Stimulated activated naive CD8-positive, alpha-beta T cell treated with anti-CD3 and anti-CD28 coated beads, Interleukin-15, amount 100 ng/mL, for 72 hours (primary cell): ENCODE results near the gene ADPRS.
A peak's percentile ranks its signal among the peaks of the same experiment; 100 is the strongest.

Experiments
- ATAC-seq: fragments of 150-1000 bp; cut with Tn5 transposase; 2 replicates; pipeline ENCODE4 v1.10.0; 2021; ENCODE audit warnings: mild to moderate bottlenecking, moderate library complexity
- DNase-seq, 2 donors: peaks; one replicate each; pipeline ENCODE4 v3.0.0; 2021 to 2022
- H3K27ac Mint-ChIP-seq, 2 donors: one replicate each; pipeline ENCODE4 v1.8.0; 2022; ENCODE audit warnings: mild to moderate bottlenecking in 2 of 2, mixed read lengths in 2 of 2, moderate library complexity in 2 of 2
- H3K27me3 Mint-ChIP-seq: one replicate; pipeline ENCODE4 v1.8.0; 2022; ENCODE audit warnings: mixed read lengths
- H3K4me1 Mint-ChIP-seq: one replicate; pipeline ENCODE4 v1.8.0; 2022; ENCODE audit warnings: mild to moderate bottlenecking, mixed read lengths
- H3K4me3 Mint-ChIP-seq, 2 donors: one replicate each; pipeline ENCODE4 v1.8.0; 2022; ENCODE audit warnings: mild to moderate bottlenecking in 2 of 2, mixed read lengths in 2 of 2, moderate library complexity in 1 of 2
- H3K9me3 Mint-ChIP-seq, 2 donors: one replicate each; pipeline ENCODE4 v1.8.0; 2022; ENCODE audit warnings: mixed read lengths in 2 of 2

ADPRS gene

DNA sequence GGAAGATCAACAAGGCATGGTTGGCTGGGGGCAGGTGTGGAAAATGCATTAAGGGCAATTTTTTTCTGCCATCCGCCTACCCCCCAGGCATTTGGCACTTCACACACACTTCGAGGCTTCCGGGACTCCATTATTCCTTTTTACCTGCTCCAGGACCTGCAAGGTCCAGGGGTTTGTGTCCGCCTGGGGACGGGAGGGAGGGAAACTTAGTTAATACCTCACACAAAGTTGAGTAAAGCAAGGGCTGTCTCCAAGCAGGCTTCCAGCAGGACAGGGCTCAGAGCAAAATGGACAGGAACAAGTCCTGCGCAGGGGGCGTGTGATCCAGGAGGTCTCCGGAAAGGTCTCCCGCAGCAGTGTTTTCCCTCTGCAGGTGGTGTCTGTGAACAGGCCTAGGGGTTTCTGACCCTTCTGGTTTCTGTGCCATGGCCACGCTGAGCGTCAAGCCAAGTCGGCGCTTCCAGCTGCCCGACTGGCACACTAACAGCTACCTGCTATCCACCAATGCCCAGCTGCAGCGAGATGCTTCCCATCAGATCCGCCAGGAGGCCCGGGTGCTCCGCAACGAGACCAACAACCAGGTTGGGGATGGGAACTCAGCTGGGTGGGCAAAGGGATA is 4.1 kb upstream of the ADPRS start:
- H3K4me1 Mint-ChIP-seq: peaks cover 10% of the 10 kb centered on the region
- peaks cover 50% of the 10 kb centered on the region for H3K27me3 Mint-ChIP-seq
- no peak overlapping the region for H3K27ac Mint-ChIP-seq

GRCh38 chr1:36085126-36085525 is 3.6 kb upstream of the ADPRS start:
- peaks cover 50% of the 10 kb centered on the region for H3K27me3 Mint-ChIP-seq
- no peak for ATAC-seq

More for the DNA sequence above, 4.1 kb upstream of the ADPRS start:
- ATAC-seq: no peak
- DNase-seq: no peak
- no peaks in the 10 kb centered on the region for H3K9me3 Mint-ChIP-seq
- peak overlapping the region; percentile 37 to 73 for H3K4me3 Mint-ChIP-seq

GRCh38 chr1:36085686-36086526 is 2.8 kb upstream of the ADPRS start:
- no peaks in the 10 kb centered on the region for H3K9me3 Mint-ChIP-seq
- no peak overlapping the region for H3K4me3 Mint-ChIP-seq
- ATAC-seq (no peak), DNase-seq (no peak)
- H3K27ac Mint-ChIP-seq: no peak overlapping the region
- H3K4me1 Mint-ChIP-seq: peaks cover 19% of the 10 kb centered on the region
- peaks cover 42% of the 10 kb centered on the region for H3K27me3 Mint-ChIP-seq

More at GRCh38 chr1:36085126-36085525, 3.6 kb upstream of the ADPRS start:
- no peak for DNase-seq
- no peaks in the 10 kb centered on the region for H3K9me3 Mint-ChIP-seq
- no peak overlapping the region for H3K27ac Mint-ChIP-seq
- H3K4me3 Mint-ChIP-seq: no peak overlapping the region
- peaks cover 15% of the 10 kb centered on the region for H3K4me1 Mint-ChIP-seq

GRCh38 chr1:36086529-36087232 is 2.0 kb upstream of the ADPRS start:
- ATAC-seq (no peak), DNase-seq (no peak)
- peaks cover 41% of the 10 kb centered on the region for H3K27me3 Mint-ChIP-seq
- H3K9me3 Mint-ChIP-seq: no peaks in the 10 kb centered on the region
- peak overlapping the region; percentile 23 to 61 for H3K4me3 Mint-ChIP-seq
- no peak overlapping the region for H3K27ac Mint-ChIP-seq
- peaks cover 27% of the 10 kb centered on the region for H3K4me1 Mint-ChIP-seq

DNA sequence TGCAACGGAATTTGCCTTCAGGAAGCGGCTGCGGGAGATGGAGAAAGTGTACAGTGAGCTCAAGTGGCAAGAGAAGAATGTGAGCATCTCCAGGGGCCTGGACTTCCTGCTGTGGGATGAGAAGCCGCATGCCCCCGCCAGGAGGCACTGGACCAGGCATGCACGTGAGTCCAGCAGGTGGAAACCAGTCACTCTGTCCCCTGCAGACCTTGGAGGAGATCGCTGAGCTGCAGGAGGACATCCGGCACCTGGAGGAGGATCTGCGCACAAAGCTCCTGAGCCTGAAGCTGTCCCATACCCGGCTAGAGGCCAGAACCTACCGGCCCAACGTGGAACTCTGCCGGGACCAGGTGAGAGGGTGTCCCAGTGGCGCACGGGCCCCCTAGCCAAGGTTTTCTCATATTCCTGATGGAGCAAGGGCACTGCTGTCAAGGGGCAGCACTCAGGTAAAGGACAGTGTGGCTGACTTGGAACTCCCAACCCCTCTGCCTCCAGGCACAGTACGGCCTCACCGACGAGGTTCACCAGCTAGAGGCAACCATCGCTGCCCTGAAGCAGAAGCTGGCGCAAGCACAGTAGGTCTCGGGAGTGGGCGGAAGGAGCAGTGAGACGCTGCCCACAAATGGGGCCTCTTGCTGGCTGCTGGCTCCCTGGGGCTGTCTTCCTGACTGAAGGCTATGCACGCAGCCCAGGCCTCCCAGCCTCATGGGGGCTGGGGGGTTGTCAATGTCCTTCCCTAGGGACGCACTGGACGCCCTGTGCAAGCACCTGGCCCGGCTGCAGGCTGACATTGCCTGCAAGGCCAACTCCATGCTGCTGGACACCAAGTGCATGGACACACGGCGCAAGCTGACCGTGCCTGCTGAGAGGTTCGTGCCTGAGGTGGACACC is 1.2 kb upstream of the ADPRS start:
- DNase-seq (no peak), ATAC-seq (no peak)
- H3K27me3 Mint-ChIP-seq: peaks cover 33% of the 10 kb centered on the region
- peak overlapping the region; percentile 23 to 61 for H3K4me3 Mint-ChIP-seq
- peak overlapping the region in 1 of 2 donors; percentile 67 for H3K27ac Mint-ChIP-seq
- peaks cover 35% of the 10 kb centered on the region for H3K4me1 Mint-ChIP-seq
- no peaks in the 10 kb centered on the region for H3K9me3 Mint-ChIP-seq

DNA sequence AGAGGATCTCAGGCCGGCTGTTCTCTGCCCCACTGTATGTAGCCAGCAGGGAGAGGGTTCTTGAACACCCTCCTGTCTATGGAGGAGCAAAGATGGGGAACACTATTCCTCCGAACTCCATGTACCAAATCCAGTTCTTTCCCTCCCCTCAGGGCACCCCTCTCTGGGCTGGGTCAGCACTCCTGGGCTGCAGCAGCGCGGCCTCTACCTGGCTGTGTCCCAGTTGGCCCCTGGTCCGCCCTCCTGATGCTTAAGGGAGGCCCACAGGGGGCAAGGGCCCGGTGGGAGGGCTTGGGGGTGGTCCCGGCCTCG is 471 bp upstream of the ADPRS start:
- DNase-seq: no peak

GRCh38 chr1:36089393-36090121 is 865 bp downstream of the ADPRS start:
- no peaks in the 10 kb centered on the region for H3K9me3 Mint-ChIP-seq
- no peak for DNase-seq
- peak overlapping the region; percentile 90 to 99 for H3K4me3 Mint-ChIP-seq
- peaks cover 46% of the 10 kb centered on the region for H3K4me1 Mint-ChIP-seq
- H3K27ac Mint-ChIP-seq: peak overlapping the region; percentile 96 to 97
- H3K27me3 Mint-ChIP-seq: peaks cover 16% of the 10 kb centered on the region
- no peak for ATAC-seq

More for the DNA sequence above, 471 bp upstream of the ADPRS start:
- ATAC-seq: peak; percentile 50
- peaks cover 25% of the 10 kb centered on the region for H3K27me3 Mint-ChIP-seq
- peaks cover 43% of the 10 kb centered on the region for H3K4me1 Mint-ChIP-seq
- no peaks in the 10 kb centered on the region for H3K9me3 Mint-ChIP-seq
- H3K4me3 Mint-ChIP-seq: peak overlapping the region; percentile 90 to 99
- peak overlapping the region in 1 of 2 donors; percentile 97 for H3K27ac Mint-ChIP-seq

- peak overlapping the region in 1 of 2 donors; percentile 32 for H3K4me3 Mint-ChIP-seq
- no peak for ATAC-seq
- peaks cover 46% of the 10 kb centered on the region for H3K4me1 Mint-ChIP-seq
- H3K9me3 Mint-ChIP-seq: no peaks in the 10 kb centered on the region
- H3K27me3 Mint-ChIP-seq: peaks cover under 1% of the 10 kb centered on the region
- H3K27ac Mint-ChIP-seq: peak overlapping the region in 1 of 2 donors; percentile 27
- DNase-seq: no peak
Observed at GRCh38 chr1:36091141-36091540, 2.4 kb downstream of the ADPRS start.

- H3K27me3 Mint-ChIP-seq: no peaks in the 10 kb centered on the region
- no peaks in the 10 kb centered on the region for H3K9me3 Mint-ChIP-seq
- peak overlapping the region in 1 of 2 donors; percentile 93 for H3K27ac Mint-ChIP-seq
- peak overlapping the region in 1 of 2 donors; percentile 32 for H3K4me3 Mint-ChIP-seq
- H3K4me1 Mint-ChIP-seq: peaks cover 46% of the 10 kb centered on the region
- DNase-seq (no peak), ATAC-seq (no peak)
Observed at GRCh38 chr1:36091698-36092097, 3.0 kb downstream of the ADPRS start.

DNA sequence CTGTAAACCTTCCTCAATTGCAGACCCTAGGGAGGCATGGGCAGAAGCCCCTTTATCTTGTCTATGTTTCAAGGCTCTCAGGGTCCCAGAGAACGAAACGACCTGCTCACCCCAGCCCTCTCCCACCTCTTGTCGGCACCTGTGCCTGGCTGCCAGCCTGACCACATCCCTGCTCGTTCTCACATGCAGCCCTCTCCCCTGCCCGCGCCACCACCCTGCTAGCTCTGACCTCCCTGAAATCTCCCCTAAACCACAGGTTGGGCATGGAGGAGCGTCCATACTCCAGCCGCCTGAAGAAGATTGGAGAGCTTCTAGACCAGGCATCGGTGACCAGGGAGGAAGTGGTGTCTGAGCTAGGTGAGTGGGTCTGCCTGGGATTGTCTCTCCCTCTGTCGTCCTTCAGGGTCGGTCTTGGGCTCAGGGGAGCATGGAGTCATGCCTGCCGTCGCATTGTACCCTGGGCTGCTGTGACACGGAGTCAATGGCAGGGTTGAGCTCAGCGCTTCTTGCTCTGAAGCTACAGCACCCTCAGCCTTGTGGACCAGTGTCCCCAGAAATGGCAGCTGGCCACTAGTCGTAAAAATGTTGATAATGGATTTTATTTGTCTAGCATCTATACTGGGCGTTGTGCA is 3.6 kb downstream of the ADPRS start:
- Mint-ChIP-seq H3K27ac (no peak overlapping the region), H3K4me1 (peaks cover 42% of the 10 kb centered on the region)
- ATAC-seq: no peak

DNA sequence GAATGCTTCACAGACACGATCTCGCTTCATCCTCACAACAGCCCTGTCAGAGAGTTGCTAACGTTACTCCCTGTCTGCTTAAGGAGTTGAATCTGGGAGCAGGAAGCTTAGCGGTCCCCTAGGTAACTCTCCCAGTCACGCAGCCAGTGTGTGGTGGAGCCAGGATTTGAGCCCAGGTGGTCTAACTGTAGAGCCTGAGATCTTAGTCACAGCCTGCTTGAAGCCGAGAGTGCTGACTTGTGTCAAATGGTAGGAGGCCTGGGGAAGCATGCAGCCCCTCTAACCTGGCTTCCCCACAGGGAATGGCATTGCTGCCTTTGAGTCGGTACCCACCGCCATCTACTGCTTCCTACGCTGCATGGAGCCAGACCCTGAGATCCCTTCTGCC is 4.1 kb downstream of the ADPRS start:
- no peak overlapping the region for H3K4me3 Mint-ChIP-seq
- no peak for DNase-seq
- no peaks in the 10 kb centered on the region for H3K27me3 Mint-ChIP-seq
- H3K27ac Mint-ChIP-seq: no peak overlapping the region
- no peak for ATAC-seq
- peaks cover 41% of the 10 kb centered on the region for H3K4me1 Mint-ChIP-seq
- no peaks in the 10 kb centered on the region for H3K9me3 Mint-ChIP-seq

More for the DNA sequence above, 3.6 kb downstream of the ADPRS start:
- Mint-ChIP-seq H3K27me3 (no peaks in the 10 kb centered on the region), H3K9me3 (no peaks in the 10 kb centered on the region), H3K4me3 (no peak overlapping the region)
- DNase-seq: no peak

- ATAC-seq (no peak), DNase-seq (no peak)
- H3K9me3 Mint-ChIP-seq: no peaks in the 10 kb centered on the region
- H3K27me3 Mint-ChIP-seq: no peaks in the 10 kb centered on the region
- H3K27ac Mint-ChIP-seq: no peak overlapping the region
- peaks cover 41% of the 10 kb centered on the region for H3K4me1 Mint-ChIP-seq
- H3K4me3 Mint-ChIP-seq: no peak overlapping the region
Observed at GRCh38 chr1:36093226-36093625, 4.5 kb downstream of the ADPRS start.

- H3K4me3 Mint-ChIP-seq: no peak overlapping the region
- no peak overlapping the region for H3K27ac Mint-ChIP-seq
- peaks cover 41% of the 10 kb centered on the region for H3K4me1 Mint-ChIP-seq
- DNase-seq: no peak
- no peaks in the 10 kb centered on the region for H3K27me3 Mint-ChIP-seq
- H3K9me3 Mint-ChIP-seq: no peaks in the 10 kb centered on the region
- ATAC-seq: no peak
Observed at GRCh38 chr1:36093929-36094328, 5.2 kb downstream of the ADPRS start.

DNA sequence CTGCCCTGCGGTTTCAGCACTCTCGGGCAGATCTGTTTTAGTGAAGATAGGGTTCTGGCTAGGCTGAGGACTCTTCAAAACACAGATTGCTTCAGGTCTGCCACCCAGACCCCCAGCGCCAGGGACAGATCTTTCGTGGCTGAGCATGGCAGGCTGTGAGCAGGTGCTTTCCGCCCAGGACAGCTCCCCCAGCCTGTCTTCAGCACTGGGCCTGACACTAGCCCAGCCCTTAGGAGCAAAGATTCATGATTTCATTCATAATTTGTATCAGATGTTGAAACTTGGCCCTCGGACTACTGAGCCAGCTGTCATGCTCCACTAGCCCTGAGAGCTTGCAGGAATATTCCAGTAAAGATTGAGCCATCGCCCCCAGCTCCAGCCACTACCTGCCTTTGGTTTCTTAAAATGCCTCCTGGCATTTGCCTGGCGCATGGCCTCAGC is 5.9 kb downstream of the ADPRS start:
- H3K9me3 Mint-ChIP-seq: no peaks in the 10 kb centered on the region
- H3K27ac Mint-ChIP-seq: no peak overlapping the region
- no peaks in the 10 kb centered on the region for H3K27me3 Mint-ChIP-seq
- DNase-seq (no peak), ATAC-seq (no peak)
- H3K4me1 Mint-ChIP-seq: peaks cover 38% of the 10 kb centered on the region
- no peak overlapping the region for H3K4me3 Mint-ChIP-seq
